Upper lobe of left lung (tissue), 4 donors: ENCODE results near the gene CBX3.

Experiments
- CTCF ChIP-seq, 6 experiments: fragments of 450-650 bp in 4 of 6; fragments of 200-600 bp in 2 of 6; sonication (generic) in 2 of 6; IDR thresholded peaks; one replicate each; pipeline ENCODE4 v1.5.1; 2016 to 2019; ENCODE audit warnings: antibody characterized with exemption in 6 of 6
- EP300 ChIP-seq, 4 donors: sonication (generic); formaldehyde crosslinking; IDR thresholded peaks; one replicate each; pipeline ENCODE4 v1.5.1; 2017; ENCODE audit warnings: antibody characterized with exemption in 4 of 4, control low read depth in 2 of 4
- POLR2A ChIP-seq, 4 donors: fragments of 450-650 bp; IDR thresholded peaks; one replicate each; pipeline ENCODE4 v1.5.1; 2016 to 2017; ENCODE audit warnings: antibody characterized with exemption in 4 of 4, mild to moderate bottlenecking in 2 of 4
- POLR2AphosphoS5 ChIP-seq, 2 donors: sonication (generic); formaldehyde crosslinking; IDR thresholded peaks; one replicate each; pipeline ENCODE4 v1.5.1; 2017; ENCODE audit warnings: antibody characterized with exemption in 2 of 2

- TF ChIP-seq POLR2AphosphoS5 (IDR thresholded peaks at IDR 0.05) (no peak), POLR2A (IDR thresholded peaks at IDR 0.05) (no peak), CTCF (IDR thresholded peaks at IDR 0.05) (no peak), EP300 (IDR thresholded peaks at IDR 0.05) (no peak)
Measured at GRCh38 chr7:26213807-26214515, 12.4 kb downstream of the CBX3 start.
